Right ventricle myocardium inferior (tissue), 1 donor: Measurements from ENCODE around the gene RPN2. TPM values are rescaled to one million over a fixed set of nuclear protein-coding genes. Genes with fewer than 3 reads are reported as not detected.

Source experiments
- ATAC-seq: fragments of 200-7000 bp; cut with Tn5 transposase; one replicate; pipeline ENCODE4 v1.9.1; 2020; ENCODE audit warnings: mild to moderate bottlenecking, moderate library complexity
- DNase-seq: peaks from one replicate; pipeline ENCODE4 v3.0.0; 2021; ENCODE audit errors: missing footprints
- intact Hi-C: fragments of 100-400 bp; cut with DNase I; formaldehyde crosslinking; loops from one replicate; pipeline ENCODE4 v1.11.0; 2022
- total RNA-seq: library from RNA; stranded (reverse); fragmentation: NEBNext Ultra II Directional; extraction: Animal tissue kit (Norgen Biotek cat#: 25700); gene quantifications from one replicate; pipeline ENCODE4 v1.2.1, GENCODE V29; 2021
- donor health status: DM: no; HTN: yes; CAD: no; lungs with severe emphysema.

RPN2 gene
- total RNA-seq, 1 donor from 2014 or later, result 100 TPM

DNA sequence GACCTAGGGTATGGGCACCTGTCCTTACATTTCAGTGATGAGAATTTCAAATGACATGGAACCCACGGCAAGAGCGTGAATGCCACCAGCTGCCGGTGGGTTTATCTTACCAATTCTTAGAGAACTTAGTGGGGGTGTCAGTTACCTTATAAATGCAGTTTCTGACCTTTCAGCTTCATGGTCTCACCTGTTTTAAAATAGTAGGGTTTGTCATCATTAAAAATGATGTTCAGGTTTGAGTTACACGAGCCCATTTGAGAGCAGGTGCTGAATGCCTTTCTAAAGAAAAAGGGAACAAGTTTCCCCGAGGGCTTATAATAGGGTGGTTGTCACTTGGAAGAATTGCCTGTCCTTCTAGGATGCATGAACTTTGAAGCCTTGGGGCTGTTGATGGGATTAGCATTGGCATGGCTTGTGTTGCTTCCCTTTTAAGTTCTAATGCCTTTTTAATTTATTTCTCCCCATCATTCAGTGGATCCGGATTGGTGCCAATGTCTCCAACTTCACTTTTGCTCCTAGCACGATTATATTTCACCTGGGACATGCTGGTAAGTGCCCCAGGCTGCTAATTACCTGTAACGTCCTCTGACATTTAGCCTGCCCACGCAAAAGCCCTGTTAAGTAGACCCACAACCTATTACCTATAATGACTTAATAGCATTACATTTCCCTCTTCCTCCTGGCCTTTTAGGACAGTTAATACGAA lies 54.6 kb downstream of the RPN2 start:
- ATAC-seq, result no peak
- intact Hi-C loops, result no loop called here
- DNase-seq, result no peak

DNA sequence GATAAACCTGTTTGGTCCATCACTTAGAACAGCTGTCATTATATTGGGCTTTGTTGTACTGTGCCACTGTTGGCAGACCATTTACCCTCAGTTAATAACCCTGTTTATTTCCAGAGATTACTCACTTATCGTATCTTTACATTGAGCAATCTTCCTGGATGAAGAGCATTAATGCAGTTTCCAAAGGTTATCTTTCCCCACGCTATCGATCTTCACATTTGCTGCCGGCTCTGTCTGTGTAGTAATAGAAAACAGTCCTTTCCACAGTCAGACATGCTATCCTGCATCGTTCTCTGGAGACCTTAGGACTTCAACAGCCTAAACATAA lies 55.1 kb downstream of the RPN2 start:
- intact Hi-C loops, result no loop called here
- no peak for ATAC-seq
- DNase-seq, result no peak

DNA sequence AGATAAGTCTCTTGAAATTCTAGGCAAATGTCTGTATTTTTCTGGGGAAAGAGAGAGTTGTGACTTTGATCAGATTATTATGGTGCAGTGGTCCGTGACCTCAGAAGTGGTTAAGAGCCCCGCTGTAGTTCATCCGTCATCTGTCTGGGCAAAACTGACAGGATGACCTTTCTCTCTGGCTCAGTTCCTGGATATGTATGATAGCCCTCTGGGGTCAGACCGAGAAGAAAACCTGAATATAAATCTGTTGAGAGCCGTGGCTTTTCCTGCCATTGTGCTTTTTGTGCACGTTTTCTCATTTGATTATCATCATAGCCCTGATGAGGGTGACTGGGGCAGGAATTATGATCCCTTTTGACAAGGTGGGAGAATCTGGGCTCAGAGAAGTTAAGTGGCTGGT lies 55.9 kb downstream of the RPN2 start:
- ATAC-seq (no peak), DNase-seq (no peak)
- intact Hi-C loops, result no loop called here

DNA sequence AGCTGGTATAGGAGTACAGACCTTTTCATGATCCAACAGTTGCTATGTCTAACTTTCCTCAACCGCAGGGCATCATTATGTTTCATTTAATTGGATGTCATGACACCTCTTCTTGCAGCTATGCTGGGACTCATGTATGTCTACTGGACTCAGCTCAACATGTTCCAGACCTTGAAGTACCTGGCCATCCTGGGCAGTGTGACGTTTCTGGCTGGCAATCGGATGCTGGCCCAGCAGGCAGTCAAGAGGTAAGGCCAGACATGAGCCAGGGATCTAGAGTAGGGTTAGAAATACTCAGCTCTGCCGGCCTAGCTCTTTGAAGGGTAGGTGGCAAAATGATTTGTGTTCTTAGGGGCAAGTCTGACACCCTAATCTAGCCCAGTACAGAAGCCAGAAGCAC lies 57.3 kb downstream of the RPN2 start:
- ATAC-seq (peak; percentile 90), DNase-seq (no peak)
- intact Hi-C loops, result no loop called here

DNA sequence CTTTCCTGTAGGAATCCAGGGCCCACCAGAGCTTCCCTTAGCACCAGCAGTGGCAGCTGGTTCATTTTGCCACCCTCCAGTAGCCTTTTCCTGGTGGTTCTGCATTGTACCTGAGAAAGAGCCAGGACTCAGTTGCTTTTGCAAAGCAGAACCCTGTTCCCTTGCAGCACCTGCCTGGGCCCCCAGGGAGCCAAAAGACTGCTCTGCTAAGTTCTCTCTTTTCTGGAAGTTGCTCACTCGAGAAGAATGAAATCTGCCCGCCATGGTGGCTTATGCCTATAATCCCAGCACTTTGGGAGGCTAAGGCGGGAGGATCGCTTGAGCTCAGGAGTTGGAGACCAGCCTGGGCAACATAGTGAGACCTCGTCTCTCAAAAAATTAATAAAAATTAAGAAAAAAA lies 58.5 kb downstream of the RPN2 start:
- ATAC-seq, result no peak
- DNase-seq, result no peak
- intact Hi-C loops, result no loop called here

DNA sequence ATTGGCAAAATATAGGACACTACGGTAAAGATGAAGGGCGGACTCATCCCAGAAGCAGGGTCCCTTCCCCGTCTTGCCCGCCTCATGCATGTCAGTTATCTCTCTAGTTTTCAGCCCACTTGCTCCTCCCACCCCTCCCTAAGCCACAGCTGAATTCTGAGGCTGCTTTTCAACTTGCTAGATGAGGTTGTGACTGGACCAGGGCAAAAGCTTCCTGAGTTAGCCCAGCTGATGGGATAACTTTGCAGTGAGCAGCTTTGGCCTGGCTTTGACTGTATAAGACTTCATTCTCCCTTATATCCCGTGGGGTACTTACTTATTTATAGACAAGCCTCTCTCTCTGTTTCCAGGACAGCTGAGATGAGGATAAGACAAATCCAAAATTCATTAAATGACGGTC lies 59.3 kb downstream of the RPN2 start:
- DNase-seq (no peak), ATAC-seq (no peak)
- intact Hi-C loops, result no loop called here

DNA sequence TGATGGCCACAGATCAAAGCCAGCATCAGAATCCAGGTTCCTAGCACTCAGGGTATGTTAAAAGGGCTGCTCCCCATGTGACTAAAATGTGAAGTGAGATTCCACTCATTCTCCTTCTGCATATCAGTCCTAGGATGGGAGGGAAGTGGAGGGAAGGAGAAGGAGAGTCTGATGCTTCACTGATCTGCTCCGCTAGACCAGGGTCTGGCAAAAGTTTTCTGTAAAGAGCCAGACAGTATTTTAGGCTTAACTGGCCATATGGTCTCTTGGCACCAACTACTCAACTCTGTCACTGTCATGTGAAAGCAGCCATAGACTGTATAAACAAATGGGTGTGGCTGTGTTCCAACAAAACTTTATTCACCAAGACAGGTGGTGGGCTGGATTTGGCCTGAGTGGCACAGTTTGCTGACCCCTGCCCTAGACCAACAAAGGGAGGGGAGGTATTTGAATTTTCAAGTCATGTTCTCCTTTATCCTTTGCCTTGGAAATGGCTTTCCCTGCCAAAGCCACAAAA lies 59.9 kb downstream of the RPN2 start:
- no peak for ATAC-seq
- intact Hi-C loops, result no loop called here
- DNase-seq, result no peak

DNA sequence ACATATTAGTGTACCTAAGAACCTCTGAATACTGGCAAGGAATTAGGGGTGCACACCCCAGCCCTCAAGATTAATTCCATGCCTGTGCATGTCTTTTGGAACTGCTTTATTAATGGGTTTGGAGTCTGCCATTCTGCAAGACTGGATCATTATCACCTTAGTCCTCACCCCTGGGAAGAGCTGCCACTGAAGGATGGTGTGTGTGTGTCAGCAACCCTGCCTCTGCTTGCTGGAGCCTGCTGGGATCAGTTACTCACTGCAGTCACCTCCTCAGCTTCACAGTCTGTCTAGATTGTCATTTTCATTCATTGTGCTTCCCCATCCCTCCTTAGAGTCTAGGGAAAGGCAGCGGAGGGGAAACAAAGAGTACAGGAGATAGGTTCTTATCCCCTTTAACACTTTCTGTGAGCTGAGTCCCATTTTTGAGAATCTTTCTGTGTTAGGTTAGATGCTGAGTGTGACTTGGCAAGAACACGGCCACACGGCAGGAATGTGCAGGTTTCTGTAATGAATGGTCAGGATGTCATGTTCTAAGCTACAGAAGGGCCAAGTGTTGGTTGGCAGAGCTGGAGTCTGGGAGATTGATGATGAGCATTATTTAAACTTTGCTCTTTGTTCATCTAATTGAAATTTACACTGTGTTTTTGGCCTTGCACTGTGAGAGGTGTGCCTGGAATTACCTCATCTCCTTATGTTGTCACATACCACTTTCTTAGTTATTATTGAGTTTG lies 61.4 kb downstream of the RPN2 start:
- intact Hi-C loops, result no loop called here
- ATAC-seq, result no peak
- no peak for DNase-seq

DNA sequence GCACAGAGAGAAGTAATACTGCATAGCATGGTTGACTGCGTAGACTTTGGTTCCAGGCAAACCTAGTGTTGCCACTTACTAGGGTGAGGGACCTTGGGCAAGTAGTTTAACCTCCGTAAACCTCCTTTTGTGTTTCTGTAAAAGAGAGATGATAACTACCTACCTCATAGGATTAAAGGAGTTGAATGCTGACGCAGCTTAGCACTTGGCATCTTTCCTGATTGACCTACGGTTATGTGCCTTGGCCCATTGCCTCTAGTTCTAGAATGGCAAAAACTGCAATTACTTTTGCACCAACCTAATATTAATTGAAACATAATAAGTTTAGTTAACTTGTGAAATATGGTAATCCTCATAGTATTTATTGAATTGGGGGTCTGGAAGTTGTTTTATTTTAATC lies 63.4 kb downstream of the RPN2 start:
- DNase-seq, result no peak
- ATAC-seq, result no peak
- intact Hi-C loops, result no loop called here

DNA sequence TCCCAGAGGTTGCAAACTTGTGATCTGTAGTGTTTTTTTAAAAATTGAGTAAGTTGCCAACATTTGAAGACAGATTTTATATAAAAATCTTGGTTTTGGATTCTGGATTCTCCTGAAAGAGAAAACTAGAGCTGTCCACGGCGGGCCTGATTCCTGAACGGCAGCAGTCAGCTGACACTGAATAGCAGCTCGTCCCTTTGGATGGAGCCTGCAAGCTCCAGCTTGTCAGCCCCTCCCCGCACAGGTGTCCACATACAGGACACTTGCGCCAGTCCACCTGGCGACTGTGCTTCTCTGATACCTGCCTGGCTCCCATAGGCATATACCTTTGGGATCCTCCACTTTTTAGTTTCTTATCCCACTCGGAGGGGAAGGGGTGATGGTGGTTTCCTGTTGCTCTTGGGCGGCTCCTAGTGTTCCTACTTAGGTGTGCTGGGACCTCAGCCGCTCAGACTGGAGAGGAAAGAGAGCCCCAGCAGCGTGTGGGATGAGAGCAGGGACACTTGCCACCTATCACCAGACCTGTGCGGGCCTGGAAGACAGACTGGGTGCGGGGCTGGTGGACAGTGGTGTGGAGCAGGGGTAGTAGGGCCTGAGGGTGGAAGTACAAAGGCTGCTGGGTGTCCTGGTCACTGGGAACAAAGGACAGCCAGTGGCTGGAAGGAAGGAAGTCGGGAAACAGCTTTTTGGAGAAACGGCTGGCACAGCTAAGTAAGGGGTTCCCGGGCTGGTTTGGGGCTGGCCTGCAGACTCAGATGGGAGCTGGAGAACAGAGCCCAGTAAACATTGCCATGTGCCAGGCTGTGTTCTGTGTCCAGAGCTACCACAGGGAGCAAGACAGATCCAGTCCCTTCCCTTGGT lies 64.2 kb downstream of the RPN2 start:
- intact Hi-C loops, result no loop called here
- ATAC-seq, result peak; percentile 43
- DNase-seq, result no peak

DNA sequence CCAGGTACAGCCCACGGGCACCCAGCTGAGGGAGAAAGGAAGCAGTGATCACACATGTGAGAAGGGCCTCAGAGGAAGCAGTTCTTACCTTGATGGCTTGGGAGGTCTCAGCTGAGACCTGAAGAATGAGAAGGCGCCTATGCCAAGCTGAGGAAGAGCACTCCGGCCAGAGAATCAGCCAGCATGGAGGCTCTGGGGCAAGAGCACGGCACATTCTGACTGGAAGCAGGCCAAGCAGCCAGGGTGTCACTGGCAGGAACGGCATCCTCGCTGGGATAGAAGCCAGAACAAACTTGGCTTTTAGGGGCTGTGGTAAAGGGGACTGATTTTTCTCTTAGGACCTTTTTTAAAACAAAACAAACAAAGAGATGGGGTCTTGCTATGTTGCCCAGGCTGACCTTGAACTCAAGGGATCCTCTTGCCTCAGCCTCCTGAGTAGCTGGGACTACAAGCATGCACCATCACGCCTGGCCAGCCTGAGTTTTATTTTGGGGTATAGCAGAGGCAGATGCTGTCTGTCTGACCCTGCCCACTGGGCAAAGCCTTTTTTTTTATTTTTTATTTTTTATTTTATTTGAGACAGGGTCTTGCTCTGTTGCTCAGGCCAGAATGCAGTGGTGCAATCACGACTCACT lies 64.9 kb downstream of the RPN2 start:
- intact Hi-C loops, result no loop called here
- peak; percentile 81 for DNase-seq
- peak; percentile 59 for ATAC-seq

DNA sequence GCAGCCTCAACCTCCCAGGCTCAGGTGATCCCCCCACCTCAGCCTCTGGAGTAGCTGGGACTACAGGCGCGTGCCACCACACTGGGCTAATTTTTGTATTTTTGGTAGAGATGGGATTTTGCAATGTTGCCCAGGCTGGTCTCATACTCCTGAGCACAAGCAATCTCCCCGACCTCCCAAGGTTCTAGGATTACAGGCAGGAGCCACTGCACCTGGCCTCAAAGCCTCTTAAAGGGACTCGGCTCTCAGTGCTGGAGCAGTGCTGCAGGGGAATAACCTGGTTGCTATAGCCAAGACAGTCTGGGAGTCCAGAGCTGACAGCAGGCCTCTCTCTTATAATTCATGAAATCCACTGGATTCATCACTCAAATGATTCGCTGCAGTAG lies 65.4 kb downstream of the RPN2 start:
- intact Hi-C loops, result no loop called here
- no peak for DNase-seq
- ATAC-seq, result no peak

DNA sequence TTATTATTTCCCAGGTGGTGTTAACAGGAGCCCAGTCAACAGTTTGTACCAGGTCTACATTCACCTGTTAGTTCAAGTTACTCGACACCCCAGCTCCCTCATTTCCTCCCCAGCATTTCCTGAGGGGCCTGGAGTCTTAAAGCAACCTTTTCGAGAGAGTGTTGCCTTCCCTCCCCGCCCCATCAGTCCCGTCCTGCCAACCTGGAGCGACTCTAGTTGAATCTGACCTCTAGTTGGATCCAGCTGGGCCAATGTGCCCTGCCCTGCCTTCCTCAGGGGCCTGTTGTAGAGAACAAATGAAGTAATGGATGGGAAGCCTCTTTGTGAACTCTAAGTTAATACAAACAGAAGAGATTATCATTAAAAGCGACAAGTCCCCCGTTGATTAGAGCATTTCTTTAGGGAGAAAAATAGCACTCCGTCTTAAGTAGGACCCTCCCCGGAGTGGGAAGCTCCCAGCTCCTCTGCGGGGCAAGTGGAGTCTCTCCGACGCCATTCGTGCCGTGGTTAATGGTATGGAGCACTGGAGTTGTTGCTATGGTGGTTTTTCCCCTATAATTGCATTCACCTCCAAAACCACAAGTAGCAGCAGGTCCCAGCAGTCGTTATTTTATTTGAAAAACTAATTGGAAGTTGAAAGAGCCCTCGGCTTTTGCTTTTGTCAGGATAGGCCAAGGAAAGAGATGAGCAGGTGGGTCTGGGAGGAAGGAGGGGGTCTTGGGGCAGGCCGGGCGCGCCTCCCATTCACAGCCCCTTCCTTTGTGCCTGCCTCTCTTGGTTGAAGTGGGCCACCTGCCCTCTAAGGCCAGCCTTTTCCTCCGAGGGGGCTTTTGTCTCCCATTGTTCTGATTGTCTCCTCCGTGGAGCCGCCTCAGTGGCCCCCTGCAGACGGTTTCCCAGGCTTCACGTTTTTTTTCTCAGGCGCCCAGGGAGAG lies 66.4 kb downstream of the RPN2 start:
- DNase-seq (no peak), ATAC-seq (no peak)
- intact Hi-C loops, result no loop called here

DNA sequence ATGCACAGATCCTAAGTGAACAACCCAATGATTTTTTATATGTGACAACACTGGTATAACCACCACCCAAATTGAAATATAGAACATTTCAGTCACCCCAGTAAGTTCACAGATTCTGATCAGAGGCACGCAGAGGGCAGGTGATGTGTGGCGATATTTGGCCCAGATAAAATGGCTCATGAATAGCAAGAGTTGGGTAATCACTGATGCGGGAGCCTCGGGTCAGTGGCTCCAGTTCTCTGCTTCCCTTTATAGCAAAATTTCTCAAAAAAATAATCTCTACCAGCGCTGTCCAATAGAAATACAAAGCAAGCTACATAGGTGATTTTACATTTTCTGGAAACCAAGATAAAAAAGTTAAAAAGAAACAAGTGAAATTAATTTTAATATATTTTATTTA lies 67.6 kb downstream of the RPN2 start:
- DNase-seq, result no peak
- no peak for ATAC-seq
- intact Hi-C loops, result no loop called here

DNA sequence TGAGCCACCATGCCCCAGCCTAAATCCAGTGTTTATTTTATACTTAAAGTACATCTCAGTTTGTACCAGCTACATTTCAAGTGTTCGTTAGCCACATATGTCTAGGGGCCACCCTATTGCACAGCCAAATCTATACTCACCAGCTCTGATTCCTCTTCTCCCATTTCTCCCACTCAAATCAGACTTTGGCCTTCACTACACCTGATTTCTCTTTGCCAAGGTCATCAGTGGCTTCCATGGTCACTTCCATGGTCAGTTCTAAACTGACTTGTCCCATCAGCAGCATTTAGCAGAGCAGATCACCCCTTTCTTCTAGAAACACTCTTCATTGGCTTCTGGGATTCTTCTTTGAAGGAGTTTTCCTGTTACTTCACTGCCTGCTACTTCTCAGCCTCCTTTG lies 68.4 kb downstream of the RPN2 start:
- ATAC-seq (no peak), DNase-seq (no peak)
- intact Hi-C loops, result no loop called here

DNA sequence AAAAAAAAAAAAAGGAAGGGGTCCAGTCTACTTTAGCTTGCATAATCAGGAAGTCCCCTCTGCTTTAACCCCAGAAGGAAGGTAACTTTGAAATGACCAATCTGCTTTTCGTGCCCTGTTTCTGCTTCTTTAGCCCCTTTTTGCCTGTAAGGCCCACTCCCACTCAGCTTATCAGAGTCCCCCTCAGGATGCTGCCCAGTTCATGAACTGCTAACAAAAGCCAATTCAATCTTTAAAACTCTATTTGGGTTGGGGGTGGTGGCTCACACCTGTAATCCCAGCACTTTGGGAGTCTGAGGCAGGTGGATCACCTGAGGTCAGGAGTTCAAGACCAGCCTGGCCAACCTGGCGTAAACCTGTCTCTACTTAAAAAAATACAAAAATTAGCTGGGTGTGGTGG lies 70.2 kb downstream of the RPN2 start:
- ATAC-seq (no peak), DNase-seq (no peak)
- intact Hi-C loops, result no loop called here

DNA sequence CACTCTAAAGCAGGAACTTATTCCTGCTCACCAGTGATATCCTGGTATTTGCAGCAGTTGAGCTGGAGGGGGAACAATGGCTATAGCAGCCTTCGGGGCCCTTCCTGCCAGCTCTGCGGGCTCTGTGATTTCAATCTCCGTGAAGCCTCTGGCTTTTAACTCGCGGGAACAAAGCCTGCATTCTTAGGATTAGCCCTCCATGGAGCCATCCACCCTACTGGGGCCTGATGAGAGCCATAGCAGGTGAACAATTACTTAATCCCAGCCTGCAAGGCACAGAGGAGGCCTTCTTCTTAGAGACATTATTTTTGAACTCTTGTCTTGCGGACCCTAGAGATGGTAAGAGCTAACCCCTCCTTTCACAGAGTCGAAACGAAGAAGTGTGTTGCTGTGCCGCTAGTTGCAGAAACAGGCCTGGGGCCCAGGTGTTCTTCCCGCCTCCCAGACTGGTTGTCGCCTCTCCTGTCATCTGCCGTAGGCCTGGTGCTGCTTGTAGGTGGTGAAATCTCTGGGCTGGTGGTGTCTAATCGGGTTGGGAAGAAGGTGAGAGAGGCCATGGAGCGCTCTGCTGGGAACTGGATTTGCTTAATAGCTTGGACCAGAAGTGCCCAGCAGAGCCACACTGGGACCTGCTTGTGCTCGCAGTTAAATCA lies 72.8 kb downstream of the RPN2 start:
- ATAC-seq (no peak), DNase-seq (no peak)
- intact Hi-C loops, result no loop called here

DNA sequence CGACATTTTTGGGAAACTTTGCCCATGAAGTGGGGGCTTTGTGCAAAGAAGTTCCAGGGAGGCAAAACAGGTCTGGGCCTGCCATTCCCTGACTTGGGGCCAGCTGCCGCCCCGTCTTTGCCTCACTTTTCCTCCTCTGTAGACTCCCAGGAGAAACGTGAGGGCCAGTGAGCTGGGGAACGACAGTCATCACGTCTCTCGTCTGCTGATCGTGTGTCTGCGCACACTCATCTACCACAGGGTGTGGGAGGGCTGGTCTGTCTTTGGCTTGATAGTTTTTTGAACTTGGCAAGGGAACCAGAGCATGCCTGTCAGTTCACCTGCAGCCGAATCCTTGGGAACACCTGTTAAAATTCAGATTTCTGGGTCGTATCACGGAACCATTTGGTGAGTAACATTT lies 74.0 kb downstream of the RPN2 start:
- no peak for DNase-seq
- intact Hi-C loops, result no loop called here

More for the DNA sequence above, 74.0 kb downstream of the RPN2 start:
- ATAC-seq, result no peak
